ENCODE measurements around the gene ALDH7A1.

Gene ALDH7A1

DNA sequence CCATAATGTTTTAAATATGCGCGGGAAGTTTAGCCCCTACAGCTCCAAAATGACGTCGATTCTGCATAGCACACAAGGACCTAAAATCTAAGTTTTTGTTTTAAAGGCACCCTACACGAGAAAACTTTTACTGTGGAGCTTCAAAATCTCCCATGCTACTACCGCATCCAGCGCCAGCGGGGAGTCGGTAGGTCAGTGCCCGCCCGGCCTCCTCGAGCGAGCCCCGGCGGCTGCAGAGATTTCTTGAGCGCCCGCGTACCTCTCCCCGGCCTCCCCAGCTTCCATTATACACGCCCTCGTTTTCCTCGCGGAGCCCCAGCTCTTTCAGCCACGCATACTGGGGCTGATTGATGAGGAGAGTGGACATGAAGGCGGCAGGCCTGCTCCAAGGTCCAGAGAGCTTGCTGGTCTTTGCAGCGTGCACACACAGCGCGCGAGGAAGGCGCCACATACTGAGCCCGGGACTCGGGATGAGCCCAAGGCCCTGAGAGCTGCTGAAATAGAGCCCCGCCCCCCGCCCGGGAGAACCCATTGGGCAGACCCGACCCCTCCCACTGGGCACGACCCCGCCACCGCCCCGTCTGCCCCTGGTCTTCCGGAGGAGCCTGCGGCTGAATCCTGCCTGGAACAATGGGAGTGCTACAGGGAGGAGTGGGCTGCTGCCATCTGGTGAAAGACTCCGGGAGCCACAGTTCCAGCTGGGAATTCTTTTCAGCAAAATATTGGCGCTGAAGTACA lies at the start of gene ALDH7A1:
Gene ALDH7A1, minus strand, starts transcription at position 472 of the 738 bp plus-strand sequence. Its CDS starts 21 bp downstream, at position 451.
- Histone ChIP-seq H3K36me3 (replicated peaks) (no peaks in the 10 kb centered on the region), H3K27ac (peak within 1 kb of the TSS; percentile 47), H3K4me3 (ENCODE audit: low read depth, low read length) (peak within 1 kb of the TSS; percentile 73), H3K27me3 (replicated peaks) (no peaks in the 10 kb centered on the region)
- TF ChIP-seq CTCF (IDR thresholded peaks at IDR 0.05; ENCODE audit: low read depth, low read length, missing control alignments) = peak; percentile 77
- in situ Hi-C loops (cut with HindIII; ENCODE audit: low pct_ligation_motif_present, low sequenced_read_pairs) = no loop called here
- peak; percentile 84 for DNase-seq

DNA sequence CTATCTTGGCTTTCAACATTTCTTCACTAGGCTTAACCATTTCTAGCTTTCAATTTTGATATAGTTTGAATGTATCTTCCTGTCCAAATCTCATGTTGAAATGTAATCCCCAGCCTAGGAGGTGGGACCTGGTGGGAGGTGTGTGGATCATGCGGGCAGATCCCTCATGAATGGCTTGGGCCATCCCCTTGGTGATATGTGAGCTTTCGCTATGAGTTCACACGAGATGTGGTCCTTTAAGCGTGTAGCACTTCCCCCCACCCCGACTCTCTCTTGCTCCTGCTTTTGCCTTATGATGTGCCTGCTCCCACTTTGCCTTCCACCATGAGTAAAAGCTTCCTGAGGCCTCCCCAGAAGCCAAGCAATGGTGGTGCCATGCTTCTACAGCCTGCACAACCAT lies 46.4 kb upstream of the ALDH7A1 start:
- in situ Hi-C loops (cut with HindIII; ENCODE audit: low pct_ligation_motif_present, low sequenced_read_pairs) = no loop called here
- no peak for DNase-seq
- no peak for TF ChIP-seq CTCF (IDR thresholded peaks at IDR 0.05; ENCODE audit: low read depth, low read length, missing control alignments)
- Histone ChIP-seq H3K27me3 (replicated peaks) (no peaks in the 10 kb centered on the region), H3K27ac (no peak overlapping the region), H3K4me3 (ENCODE audit: low read depth, low read length) (no peak overlapping the region), H3K36me3 (replicated peaks) (no peaks in the 10 kb centered on the region)

GRCh38 chr5:126640866-126641265 lies 45.8 kb upstream of the ALDH7A1 start:
- H3K27ac ChIP-seq = no peak overlapping the region

GRCh38 chr5:126636956-126637355 lies 41.9 kb upstream of the ALDH7A1 start:
- Histone ChIP-seq H3K27ac (no peak overlapping the region), H3K4me3 (ENCODE audit: low read depth, low read length) (no peak overlapping the region), H3K36me3 (replicated peaks) (no peaks in the 10 kb centered on the region), H3K27me3 (replicated peaks) (no peaks in the 10 kb centered on the region)
- in situ Hi-C loops (cut with HindIII; ENCODE audit: low pct_ligation_motif_present, low sequenced_read_pairs) = no loop called here
- no peak for DNase-seq
- no peak for TF ChIP-seq CTCF (IDR thresholded peaks at IDR 0.05; ENCODE audit: low read depth, low read length, missing control alignments)

More at GRCh38 chr5:126640866-126641265, 45.8 kb upstream of the ALDH7A1 start:
- H3K27me3 ChIP-seq (replicated peaks) = no peaks in the 10 kb centered on the region
- no peak for DNase-seq
- no peaks in the 10 kb centered on the region for H3K36me3 ChIP-seq (replicated peaks)
- TF ChIP-seq CTCF (IDR thresholded peaks at IDR 0.05; ENCODE audit: low read depth, low read length, missing control alignments) = no peak
- in situ Hi-C loops (cut with HindIII; ENCODE audit: low pct_ligation_motif_present, low sequenced_read_pairs) = no loop called here
- no peak overlapping the region for H3K4me3 ChIP-seq (ENCODE audit: low read depth, low read length)

- no peak overlapping the region for H3K27ac ChIP-seq
- no peaks in the 10 kb centered on the region for H3K27me3 ChIP-seq (replicated peaks)
- DNase-seq = no peak
- in situ Hi-C loops (cut with HindIII; ENCODE audit: low pct_ligation_motif_present, low sequenced_read_pairs) = no loop called here
- no peak for TF ChIP-seq CTCF (IDR thresholded peaks at IDR 0.05; ENCODE audit: low read depth, low read length, missing control alignments)
- H3K36me3 ChIP-seq (replicated peaks) = no peaks in the 10 kb centered on the region
- no peak overlapping the region for H3K4me3 ChIP-seq (ENCODE audit: low read depth, low read length)
Observed at GRCh38 chr5:126635585-126635984, 40.6 kb upstream of the ALDH7A1 start.

DNA sequence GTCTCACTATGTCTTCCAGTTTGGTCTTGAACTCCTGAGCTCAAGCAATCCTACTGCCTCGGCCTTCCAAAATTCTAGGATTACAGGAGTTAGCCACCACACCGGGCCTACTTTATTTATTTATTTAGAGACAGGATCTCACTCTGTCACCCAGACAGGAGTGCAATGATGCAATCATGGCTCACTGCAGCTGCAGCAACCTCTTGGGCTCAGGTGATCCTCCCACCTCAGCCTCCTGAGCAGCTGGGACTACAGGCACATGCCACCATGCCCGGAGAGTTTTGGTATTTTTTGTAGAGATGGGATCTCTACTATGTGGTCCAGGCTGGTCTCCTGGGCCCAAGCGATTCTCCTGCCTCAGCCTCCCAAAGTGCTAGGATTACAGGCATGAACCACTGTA lies 38.5 kb upstream of the ALDH7A1 start:
- no peaks in the 10 kb centered on the region for H3K36me3 ChIP-seq (replicated peaks)
- in situ Hi-C loops (cut with HindIII; ENCODE audit: low pct_ligation_motif_present, low sequenced_read_pairs) = no loop called here
- no peak for TF ChIP-seq CTCF (IDR thresholded peaks at IDR 0.05; ENCODE audit: low read depth, low read length, missing control alignments)
- no peaks in the 10 kb centered on the region for H3K27me3 ChIP-seq (replicated peaks)
- DNase-seq = no peak
- no peak overlapping the region for H3K27ac ChIP-seq
- H3K4me3 ChIP-seq (ENCODE audit: low read depth, low read length) = no peak overlapping the region

All from brain microvascular endothelial cell (primary cell).